Endothelial cell (in vitro differentiated cells): Measurements from ENCODE around the gene SPHKAP. TPM values are rescaled to one million over a fixed set of nuclear protein-coding genes. Genes with fewer than 3 reads are reported as not detected.

Experiments
- DNase-seq: peaks from one replicate; pipeline ENCODE4 v3.0.0; 2021; ENCODE audit warnings: low spot score
- H3K27ac Mint-ChIP-seq: one replicate; pipeline ENCODE4 v1.8.0; 2021; ENCODE audit warnings: mixed read lengths, inconsistent platforms; ENCODE audit not compliant: unreplicated experiment
- H3K27me3 Mint-ChIP-seq: one replicate; pipeline ENCODE4 v1.8.0; 2021; ENCODE audit warnings: mild to moderate bottlenecking, moderate library complexity, mixed read lengths, inconsistent platforms; ENCODE audit not compliant: unreplicated experiment
- H3K36me3 Mint-ChIP-seq: one replicate; pipeline ENCODE4 v1.8.0; 2021; ENCODE audit warnings: mild to moderate bottlenecking, low read depth, mixed read lengths, inconsistent platforms; ENCODE audit not compliant: unreplicated experiment
- H3K4me1 Mint-ChIP-seq: one replicate; pipeline ENCODE4 v1.8.0; 2021; ENCODE audit warnings: mild to moderate bottlenecking, mixed read lengths, inconsistent platforms; ENCODE audit not compliant: unreplicated experiment
- H3K4me3 Mint-ChIP-seq: one replicate; pipeline ENCODE4 v1.8.0; 2021; ENCODE audit warnings: mild to moderate bottlenecking, mixed read lengths, inconsistent platforms; ENCODE audit not compliant: unreplicated experiment
- H3K9me3 Mint-ChIP-seq: one replicate; pipeline ENCODE4 v1.8.0; 2021; ENCODE audit warnings: mixed read lengths, inconsistent platforms; ENCODE audit not compliant: unreplicated experiment
- CTCF ChIP-seq: fragments of 200-600 bp; sonication (generic); IDR thresholded peaks from one replicate; pipeline ENCODE4 v1.5.0; 2021; ENCODE audit warnings: antibody characterized with exemption; ENCODE audit not compliant: unreplicated experiment
- total RNA-seq: library from RNA; stranded (reverse); fragmentation: NEBNext Ultra II Directional; extraction: Animal tissue kit (Norgen Biotek cat#: 25700); gene quantifications from one replicate; pipeline ENCODE4 v1.2.1, GENCODE V29; 2021; ENCODE audit not compliant: unreplicated experiment

SPHKAP gene
- total RNA-seq, 1 donor from 2014 or later = 0.05 TPM

GRCh38 chr2:228126401-228126800, 55.1 kb downstream of the SPHKAP start:
- TF ChIP-seq CTCF = no peak
- no peak overlapping the region for H3K27ac Mint-ChIP-seq
- no peaks in the 10 kb centered on the region for H3K36me3 Mint-ChIP-seq
- H3K4me3 Mint-ChIP-seq = no peak overlapping the region
- H3K4me1 Mint-ChIP-seq = no peaks in the 10 kb centered on the region
- no peak for DNase-seq
- no peaks in the 10 kb centered on the region for H3K27me3 Mint-ChIP-seq
- H3K9me3 Mint-ChIP-seq = no peaks in the 10 kb centered on the region

GRCh38 chr2:228118940-228119339, 62.5 kb downstream of the SPHKAP start:
- no peaks in the 10 kb centered on the region for H3K36me3 Mint-ChIP-seq
- no peaks in the 10 kb centered on the region for H3K4me1 Mint-ChIP-seq

GRCh38 chr2:228107846-228108245, 73.6 kb downstream of the SPHKAP start:
- Mint-ChIP-seq H3K4me1 (no peaks in the 10 kb centered on the region), H3K4me3 (no peak overlapping the region), H3K36me3 (no peaks in the 10 kb centered on the region), H3K27me3 (no peaks in the 10 kb centered on the region), H3K9me3 (no peaks in the 10 kb centered on the region), H3K27ac (no peak overlapping the region)
- no peak for TF ChIP-seq CTCF
- no peak for DNase-seq

More at GRCh38 chr2:228118940-228119339, 62.5 kb downstream of the SPHKAP start:
- no peak for TF ChIP-seq CTCF
- Mint-ChIP-seq H3K4me3 (no peak overlapping the region), H3K27ac (no peak overlapping the region), H3K27me3 (no peaks in the 10 kb centered on the region), H3K9me3 (no peaks in the 10 kb centered on the region)
- DNase-seq = no peak

GRCh38 chr2:228105526-228106250, 75.8 kb downstream of the SPHKAP start:
- H3K27ac Mint-ChIP-seq = no peak overlapping the region
- no peaks in the 10 kb centered on the region for H3K36me3 Mint-ChIP-seq
- no peak overlapping the region for H3K4me3 Mint-ChIP-seq
- DNase-seq = no peak
- H3K9me3 Mint-ChIP-seq = no peaks in the 10 kb centered on the region
- TF ChIP-seq CTCF = no peak
- no peaks in the 10 kb centered on the region for H3K4me1 Mint-ChIP-seq
- no peaks in the 10 kb centered on the region for H3K27me3 Mint-ChIP-seq

- Mint-ChIP-seq H3K9me3 (no peaks in the 10 kb centered on the region), H3K27ac (no peak overlapping the region), H3K4me1 (no peaks in the 10 kb centered on the region), H3K4me3 (no peak overlapping the region), H3K36me3 (no peaks in the 10 kb centered on the region), H3K27me3 (no peaks in the 10 kb centered on the region)
- TF ChIP-seq CTCF = no peak
- no peak for DNase-seq
Observed at GRCh38 chr2:228104215-228104614, 77.3 kb downstream of the SPHKAP start.
